ENCODE data around the gene DZIP1.

DNA sequence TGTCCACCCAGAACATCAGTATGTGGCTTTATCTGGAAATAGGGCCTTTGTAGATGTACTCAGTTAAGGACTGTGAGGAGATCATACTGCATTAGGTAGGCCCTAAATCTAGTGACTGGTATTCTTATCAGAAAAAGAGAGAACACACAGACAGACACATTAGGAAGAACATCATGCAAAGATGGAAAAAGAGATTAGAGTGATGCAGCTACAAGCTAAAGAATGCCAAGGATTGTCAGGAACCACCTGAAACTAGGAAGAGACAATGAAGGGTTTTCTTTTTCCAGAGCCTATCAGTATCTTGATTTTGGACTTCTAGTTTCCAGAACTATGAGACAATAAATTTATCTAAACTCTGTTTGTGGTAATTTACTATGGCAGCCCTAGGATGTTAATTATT is 15.0 kb upstream of the DZIP1 start:
- TF ChIP-seq, protein P1, sequence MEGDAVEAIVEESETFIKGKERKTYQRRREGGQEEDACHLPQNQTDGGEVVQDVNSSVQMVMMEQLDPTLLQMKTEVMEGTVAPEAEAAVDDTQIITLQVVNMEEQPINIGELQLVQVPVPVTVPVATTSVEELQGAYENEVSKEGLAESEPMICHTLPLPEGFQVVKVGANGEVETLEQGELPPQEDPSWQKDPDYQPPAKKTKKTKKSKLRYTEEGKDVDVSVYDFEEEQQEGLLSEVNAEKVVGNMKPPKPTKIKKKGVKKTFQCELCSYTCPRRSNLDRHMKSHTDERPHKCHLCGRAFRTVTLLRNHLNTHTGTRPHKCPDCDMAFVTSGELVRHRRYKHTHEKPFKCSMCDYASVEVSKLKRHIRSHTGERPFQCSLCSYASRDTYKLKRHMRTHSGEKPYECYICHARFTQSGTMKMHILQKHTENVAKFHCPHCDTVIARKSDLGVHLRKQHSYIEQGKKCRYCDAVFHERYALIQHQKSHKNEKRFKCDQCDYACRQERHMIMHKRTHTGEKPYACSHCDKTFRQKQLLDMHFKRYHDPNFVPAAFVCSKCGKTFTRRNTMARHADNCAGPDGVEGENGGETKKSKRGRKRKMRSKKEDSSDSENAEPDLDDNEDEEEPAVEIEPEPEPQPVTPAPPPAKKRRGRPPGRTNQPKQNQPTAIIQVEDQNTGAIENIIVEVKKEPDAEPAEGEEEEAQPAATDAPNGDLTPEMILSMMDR (IDR thresholded peaks at IDR 0.05) = no peak
- no peak for TF ChIP-seq POLR2AphosphoS5 (IDR thresholded peaks at IDR 0.05)

All from transverse colon (tissue), 4 donors.